Neuronal stem cell (in vitro differentiated cells): Measurements from ENCODE around the gene ATOH7. TPM values are rescaled to one million over a fixed set of nuclear protein-coding genes. Genes with fewer than 3 reads are reported as not detected.
A peak's percentile ranks its signal among the peaks of the same experiment; 100 is the strongest.
"Not testable (repeated sequence)": the region's sequence is repeated elsewhere in the genome, so short reads cannot be mapped to it uniquely, and the experiment has no call there.

ENCODE experiments used
- DNase-seq: peaks from one replicate; pipeline ENCODE4 v3.0.0-alpha.2; 2013; ENCODE audit warnings: low spot score
- H2AFZ ChIP-seq: one replicate; pipeline ENCODE4 v1.6.1; 2013; ENCODE audit warnings: mild to moderate bottlenecking, low read length, inconsistent platforms
- H2AK5ac ChIP-seq: 2 replicates; pipeline ENCODE4 v1.6.1; 2013; ENCODE audit warnings: low read depth, mild to moderate bottlenecking, inconsistent platforms, low read length, moderate library complexity, mixed read lengths
- H2BK120ac ChIP-seq: 2 replicates; pipeline ENCODE4 v1.6.1; 2013; ENCODE audit warnings: low read depth, mild to moderate bottlenecking, inconsistent platforms, low read length, moderate library complexity, mixed read lengths
- H2BK12ac ChIP-seq: one replicate; pipeline ENCODE4 v1.6.1; 2013; ENCODE audit warnings: low read length, inconsistent platforms
- H2BK15ac ChIP-seq: 2 replicates; pipeline ENCODE4 v1.6.1; 2013; ENCODE audit warnings: mild to moderate bottlenecking, low read length, inconsistent platforms, mixed read lengths
- H2BK5ac ChIP-seq: one replicate; pipeline ENCODE4 v1.6.1; 2013; ENCODE audit warnings: inconsistent platforms, mild to moderate bottlenecking, low read length, moderate library complexity
- H3K14ac ChIP-seq: one replicate; pipeline ENCODE4 v1.6.1; 2013; ENCODE audit warnings: low read length, inconsistent platforms
- H3K18ac ChIP-seq: 2 replicates; pipeline ENCODE4 v1.6.1; 2013; ENCODE audit warnings: low read length, inconsistent platforms
- H3K23ac ChIP-seq: 2 replicates; pipeline ENCODE4 v1.6.1; 2013; ENCODE audit warnings: low read depth, mild to moderate bottlenecking, mixed read lengths, low read length, inconsistent platforms; ENCODE audit not compliant: poor library complexity
- H3K27ac ChIP-seq: replicated peaks from 3 replicates; pipeline ENCODE4 v1.5.1; 2013; ENCODE audit warnings: low read length, inconsistent platforms
- H3K27me3 ChIP-seq, 3 experiments: 2 replicates each; pipeline ENCODE4 v1.6.1; 2013; ENCODE audit warnings: low read length in 3 of 3, mild to moderate bottlenecking in 2 of 3, inconsistent platforms in 1 of 3, low read depth in 1 of 3, mixed read lengths in 1 of 3, moderate library complexity in 1 of 3; ENCODE audit not compliant: control insufficient read depth in 3 of 3, insufficient read depth in 3 of 3
- H3K36me3 ChIP-seq, 2 donors: replicated peaks in 1 of 2; 2 replicates each; pipeline ENCODE4 v1.6.1; 2013; ENCODE audit warnings: low read length in 2 of 2; ENCODE audit not compliant: control insufficient read depth in 2 of 2, insufficient read depth in 2 of 2
- H3K4ac ChIP-seq: 2 replicates; pipeline ENCODE4 v1.6.1; 2013; ENCODE audit warnings: inconsistent platforms, mild to moderate bottlenecking, low read length, moderate library complexity
- H3K4me1 ChIP-seq, 2 donors: 1 replicate in 1 of 2; 2 replicates in 1 of 2; pipeline ENCODE4 v1.6.1; 2013; ENCODE audit warnings: low read length in 2 of 2, low read depth in 1 of 2; ENCODE audit not compliant: control insufficient read depth in 2 of 2, insufficient read depth in 1 of 2
- H3K4me2 ChIP-seq: one replicate; pipeline ENCODE4 v1.6.1; 2013; ENCODE audit warnings: mild to moderate bottlenecking, low read length, inconsistent platforms; ENCODE audit not compliant: insufficient read depth, poor library complexity, severe bottlenecking
- H3K4me3 ChIP-seq, 2 donors: 2 replicates each; pipeline ENCODE4 v1.5.1; 2013; ENCODE audit warnings: low read length in 2 of 2, mild to moderate bottlenecking in 2 of 2, inconsistent platforms in 1 of 2, moderate library complexity in 1 of 2
- H3K79me1 ChIP-seq: one replicate; pipeline ENCODE4 v1.6.1; 2013; ENCODE audit warnings: low read depth, mild to moderate bottlenecking, inconsistent platforms, low read length, moderate library complexity
- H3K9ac ChIP-seq: one replicate; pipeline ENCODE4 v1.6.1; 2013; ENCODE audit warnings: mild to moderate bottlenecking, low read depth, low read length, inconsistent platforms; ENCODE audit not compliant: poor library complexity
- H3K9me3 ChIP-seq, 2 donors: replicated peaks in 1 of 2; 2 replicates each; pipeline versions ENCODE3 to v1.6.1; 2013; ENCODE audit warnings: low read length in 2 of 2, mild to moderate bottlenecking in 2 of 2, inconsistent platforms in 1 of 2, low read depth in 1 of 2, mixed read lengths in 1 of 2, moderate library complexity in 1 of 2; ENCODE audit not compliant: control insufficient read depth in 2 of 2, insufficient read depth in 1 of 2
- H4K8ac ChIP-seq: one replicate; pipeline ENCODE4 v1.6.1; 2013; ENCODE audit warnings: low read depth, mild to moderate bottlenecking, inconsistent platforms, low read length, moderate library complexity
- H4K91ac ChIP-seq: one replicate; pipeline ENCODE4 v1.6.1; 2013; ENCODE audit warnings: low read length, low read depth, mild to moderate bottlenecking, inconsistent platforms; ENCODE audit not compliant: poor library complexity
- WGBS, 2 donors: extraction: QIAGEN DNeasy Blood & Tissue Kit; methylation state at CpG; one replicate each; pipeline ENCODE4 v1.1.7; 2013; ENCODE audit warnings: missing lambda C conversion rate in 2 of 2, mixed read lengths in 1 of 2; ENCODE audit not compliant: insufficient read length in 2 of 2, insufficient replicate concordance in 1 of 2; ENCODE audit errors: extremely low coverage in 2 of 2; 5-methylcytosine and 5-hydroxymethylcytosine counted together
- polyA plus RNA-seq, 2 experiments: library from polyadenylated mRNA; stranded (reverse); fragments of 200-250 nt; gene quantifications; one replicate each; pipeline ENCODE4 v1.2.3, GENCODE V29; 2013

ATOH7 gene
- 0.63 TPM for polyA plus RNA-seq (2013, experiment 1 of 2)
- polyA plus RNA-seq (2013, experiment 2 of 2): 0.46 TPM

- no CpG with 5 or more reads among the region's 13 CpGs for WGBS, 2 donors
- Histone ChIP-seq H3K36me3 (no peaks in the 10 kb centered on the region), H3K27ac (peak within 1 kb of the TSS; percentile 57), H4K8ac (peak within 1 kb of the TSS; percentile 86), H2BK120ac (no peak within 1 kb of the TSS), H3K4me1 (peaks cover 3 to 4% of the 10 kb centered on the region in 2 donors), H2BK15ac (peak within 1 kb of the TSS; percentile 83), H4K91ac (peak within 1 kb of the TSS; percentile 46), H3K14ac (peak within 1 kb of the TSS; percentile 96), H3K9me3 (no peaks in the 10 kb centered on the region), H3K4ac (no peak within 1 kb of the TSS), H3K27me3 (peaks cover 0 to 26% (median 5%) of the 10 kb centered on the region in 3 experiments), H2BK12ac (peak within 1 kb of the TSS; percentile 58), H3K4me2 (peak within 1 kb of the TSS; percentile 95), H3K18ac (peak within 1 kb of the TSS; percentile 98), H3K79me1 (no peaks in the 10 kb centered on the region), H3K23ac (peak within 1 kb of the TSS; percentile 99), H2AFZ (peak within 1 kb of the TSS; percentile 100), H2AK5ac (no peak within 1 kb of the TSS), H3K4me3 (peak within 1 kb of the TSS; percentile 70 to 86), H3K9ac (peak within 1 kb of the TSS; percentile 92), H2BK5ac (peak within 1 kb of the TSS; percentile 82)
- DNase-seq: no peak
Observed at GRCh38 chr10:68231817-68232251, at the start of gene ATOH7. TSS of gene ATOH7 (minus strand) at chr10:68232113. CDS start at chr10:68231677, 436 bp downstream.

GRCh38 chr10:68280758-68281157, 48.8 kb upstream of the ATOH7 start:
- Histone ChIP-seq H3K79me1 (no peaks in the 10 kb centered on the region), H3K4me3 (no peak overlapping the region), H3K4ac (no peak overlapping the region), H2BK120ac (no peak overlapping the region), H2BK15ac (no peak overlapping the region), H3K27me3 (no peaks in the 10 kb centered on the region), H3K4me1 (peaks cover 9 to 12% of the 10 kb centered on the region in 2 donors), H3K9me3 (peaks cover 2 to 7% of the 10 kb centered on the region in 2 donors), H2BK12ac (no peak overlapping the region), H4K91ac (no peak overlapping the region), H3K14ac (no peak overlapping the region), H3K18ac (no peak overlapping the region), H2AFZ (no peak overlapping the region), H3K36me3 (no peaks in the 10 kb centered on the region), H3K27ac (no peak overlapping the region), H2BK5ac (no peak overlapping the region), H2AK5ac (no peak overlapping the region), H3K4me2 (no peak overlapping the region), H4K8ac (no peak overlapping the region), H3K23ac (no peak overlapping the region), H3K9ac (no peak overlapping the region)
- WGBS, 2 donors: no CpG with 5 or more reads among the region's 4 CpGs
- DNase-seq: no peak

- no CpG with 5 or more reads among the region's 70 CpGs for WGBS, 2 donors
- not testable (repeated sequence) for H2BK15ac ChIP-seq, H3K23ac ChIP-seq, H3K36me3 ChIP-seq, DNase-seq, H3K9ac ChIP-seq, H3K14ac ChIP-seq, H3K4ac ChIP-seq, H3K9me3 ChIP-seq, H2AK5ac ChIP-seq, H2BK5ac ChIP-seq, H3K18ac ChIP-seq, H3K27me3 ChIP-seq, H4K8ac ChIP-seq, H3K79me1 ChIP-seq, H2BK120ac ChIP-seq, H3K27ac ChIP-seq, H2AFZ ChIP-seq, H3K4me1 ChIP-seq, H3K4me2 ChIP-seq, H3K4me3 ChIP-seq, H4K91ac ChIP-seq, H2BK12ac ChIP-seq
Observed at GRCh38 chr10:68278906-68279753, 47.2 kb upstream of the ATOH7 start.

- H2BK5ac ChIP-seq, H3K27me3 ChIP-seq, H3K23ac ChIP-seq, H4K91ac ChIP-seq, H3K4ac ChIP-seq, H3K18ac ChIP-seq, H3K4me1 ChIP-seq, H2BK120ac ChIP-seq, H3K36me3 ChIP-seq, H3K27ac ChIP-seq, H2BK15ac ChIP-seq, H2BK12ac ChIP-seq, H2AFZ ChIP-seq, H3K79me1 ChIP-seq, H3K4me3 ChIP-seq, H3K4me2 ChIP-seq, H3K14ac ChIP-seq, H3K9me3 ChIP-seq, H4K8ac ChIP-seq, H3K9ac ChIP-seq, DNase-seq, H2AK5ac ChIP-seq: not testable (repeated sequence)
- WGBS, 2 donors: no CpG with 5 or more reads among the region's 2 CpGs
Observed at GRCh38 chr10:68277814-68278213, 45.9 kb upstream of the ATOH7 start.
